Measurements from ENCODE around the gene HSD3B7. TPM values are rescaled to one million over a fixed set of nuclear protein-coding genes. Genes with fewer than 3 reads are reported as not detected.

Gene HSD3B7
- total RNA-seq, 1 donor from 2014 or later: 8.2 TPM

DNA sequence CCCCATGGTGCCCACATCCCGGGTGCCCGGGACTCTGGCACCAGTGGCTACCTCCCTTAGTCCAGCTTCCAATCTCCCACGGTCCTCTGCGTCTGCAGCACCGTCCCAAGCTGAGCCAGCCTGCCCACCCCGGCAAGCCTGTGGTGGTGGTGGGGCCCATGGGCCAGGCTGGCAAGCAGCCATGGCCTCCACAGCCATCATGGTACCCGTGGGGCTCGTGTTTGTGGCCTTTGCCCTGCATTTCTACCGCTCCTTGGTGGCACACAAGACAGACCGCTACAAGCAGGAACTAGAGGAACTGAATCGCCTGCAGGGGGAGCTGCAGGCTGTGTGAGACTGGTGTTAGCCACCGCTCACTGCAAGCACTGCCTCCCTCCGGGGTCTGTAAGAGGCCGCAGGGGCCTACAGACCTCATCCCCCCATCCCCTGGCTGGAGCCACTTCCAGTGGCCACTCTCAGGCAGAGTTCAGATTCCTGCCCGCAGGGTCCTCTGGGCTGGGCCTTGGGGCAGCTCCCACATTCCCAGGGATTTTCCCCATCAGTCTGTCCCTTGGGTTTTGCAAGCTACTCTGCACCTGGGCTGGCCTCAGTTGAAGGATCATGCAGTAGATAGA lies 31.4 kb upstream of the HSD3B7 start:
- Histone ChIP-seq H3K27me3 (ENCODE audit: control insufficient read depth, insufficient read depth, low read length) (no peaks in the 10 kb centered on the region), H3K4me3 (ENCODE audit: low read depth, low read length) (no peak overlapping the region), H3K36me3 (ENCODE audit: control insufficient read depth, insufficient read depth, low read length) (peaks cover 7% of the 10 kb centered on the region)
- FAIRE-seq (no peak), DNase-seq (ENCODE audit: low read depth) (peak; percentile 48)
- TF ChIP-seq, protein P1, sequence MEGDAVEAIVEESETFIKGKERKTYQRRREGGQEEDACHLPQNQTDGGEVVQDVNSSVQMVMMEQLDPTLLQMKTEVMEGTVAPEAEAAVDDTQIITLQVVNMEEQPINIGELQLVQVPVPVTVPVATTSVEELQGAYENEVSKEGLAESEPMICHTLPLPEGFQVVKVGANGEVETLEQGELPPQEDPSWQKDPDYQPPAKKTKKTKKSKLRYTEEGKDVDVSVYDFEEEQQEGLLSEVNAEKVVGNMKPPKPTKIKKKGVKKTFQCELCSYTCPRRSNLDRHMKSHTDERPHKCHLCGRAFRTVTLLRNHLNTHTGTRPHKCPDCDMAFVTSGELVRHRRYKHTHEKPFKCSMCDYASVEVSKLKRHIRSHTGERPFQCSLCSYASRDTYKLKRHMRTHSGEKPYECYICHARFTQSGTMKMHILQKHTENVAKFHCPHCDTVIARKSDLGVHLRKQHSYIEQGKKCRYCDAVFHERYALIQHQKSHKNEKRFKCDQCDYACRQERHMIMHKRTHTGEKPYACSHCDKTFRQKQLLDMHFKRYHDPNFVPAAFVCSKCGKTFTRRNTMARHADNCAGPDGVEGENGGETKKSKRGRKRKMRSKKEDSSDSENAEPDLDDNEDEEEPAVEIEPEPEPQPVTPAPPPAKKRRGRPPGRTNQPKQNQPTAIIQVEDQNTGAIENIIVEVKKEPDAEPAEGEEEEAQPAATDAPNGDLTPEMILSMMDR (IDR thresholded peaks at IDR 0.05; ENCODE audit: insufficient read depth, low read length, severe bottlenecking): peak; percentile 88

DNA sequence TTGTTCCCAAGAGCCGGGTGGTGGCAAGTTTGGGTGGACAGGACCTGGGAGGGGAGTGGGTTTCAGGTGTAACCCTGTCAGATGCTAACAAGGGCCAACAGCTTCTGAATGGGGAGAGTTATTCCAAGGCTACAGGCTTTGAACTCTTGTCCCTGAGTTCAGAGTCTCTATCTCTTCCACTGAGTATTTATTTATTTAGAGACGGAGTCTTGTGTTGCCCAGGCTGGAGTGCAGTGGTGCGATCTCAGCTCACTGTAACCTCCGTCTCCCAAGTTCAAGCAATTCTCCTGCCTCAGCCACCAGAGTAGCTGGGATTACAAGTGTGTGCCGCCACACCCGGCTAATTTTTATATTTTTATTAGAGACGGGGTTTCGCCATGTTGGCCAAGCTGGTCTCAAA lies 30.0 kb upstream of the HSD3B7 start:
- no peaks in the 10 kb centered on the region for H3K27me3 ChIP-seq (ENCODE audit: control insufficient read depth, insufficient read depth, low read length)
- TF ChIP-seq, protein P1 (IDR thresholded peaks at IDR 0.05; ENCODE audit: insufficient read depth, low read length, severe bottlenecking): no peak
- H3K36me3 ChIP-seq (ENCODE audit: control insufficient read depth, insufficient read depth, low read length): peaks cover 12% of the 10 kb centered on the region
- no peak for DNase-seq (ENCODE audit: low read depth)
- no peak for FAIRE-seq
- H3K4me3 ChIP-seq (ENCODE audit: low read depth, low read length): no peak overlapping the region

DNA sequence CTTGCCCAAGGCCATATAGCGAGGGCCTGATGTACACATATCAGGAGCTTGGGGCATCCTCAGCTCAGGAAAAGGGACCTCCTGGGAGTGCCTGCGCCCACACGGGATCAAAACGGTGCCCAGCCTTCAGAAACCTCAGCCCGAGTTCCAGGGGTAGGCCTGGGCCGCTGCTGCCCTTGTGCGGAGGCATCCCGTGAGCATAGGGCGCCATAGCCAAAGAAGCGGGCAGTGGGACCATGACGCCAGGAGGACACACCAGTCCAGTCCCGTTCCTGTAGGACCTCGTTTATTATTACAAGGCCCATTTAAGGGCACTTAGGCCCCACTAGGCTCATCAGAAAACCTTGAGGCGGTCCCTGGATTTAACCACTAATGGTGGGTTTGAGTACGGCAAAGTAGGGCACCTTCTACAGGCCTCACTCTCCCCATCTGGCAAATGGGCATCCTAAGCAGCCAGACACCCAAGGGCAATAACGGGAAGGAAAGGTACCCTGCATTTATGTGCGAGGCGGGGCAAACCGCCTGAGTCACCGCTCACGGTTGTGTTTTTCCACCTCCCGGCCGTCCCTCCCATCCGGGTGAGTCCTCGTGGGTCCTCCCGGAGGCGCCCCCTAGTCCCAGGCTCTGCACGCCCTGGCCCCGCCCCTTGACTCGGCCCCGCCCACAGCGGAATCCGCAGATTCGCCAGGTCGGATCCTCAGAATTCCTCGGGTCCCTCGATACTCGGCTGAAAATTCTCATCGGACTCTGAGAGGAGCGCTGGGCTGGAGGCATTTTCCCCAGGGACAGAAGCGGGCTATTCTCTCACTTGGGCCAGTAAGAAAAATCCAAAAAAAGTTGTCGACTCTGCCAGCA lies 28.2 kb upstream of the HSD3B7 start:
- no peak for FAIRE-seq
- Histone ChIP-seq H3K4me3 (ENCODE audit: low read depth, low read length) (peak overlapping the region; percentile 82), H3K36me3 (ENCODE audit: control insufficient read depth, insufficient read depth, low read length) (peaks cover 25% of the 10 kb centered on the region), H3K27me3 (ENCODE audit: control insufficient read depth, insufficient read depth, low read length) (no peaks in the 10 kb centered on the region)
- TF ChIP-seq, protein P1 (IDR thresholded peaks at IDR 0.05; ENCODE audit: insufficient read depth, low read length, severe bottlenecking): peak; percentile 39
- peak; percentile 84 for DNase-seq (ENCODE audit: low read depth)

DNA sequence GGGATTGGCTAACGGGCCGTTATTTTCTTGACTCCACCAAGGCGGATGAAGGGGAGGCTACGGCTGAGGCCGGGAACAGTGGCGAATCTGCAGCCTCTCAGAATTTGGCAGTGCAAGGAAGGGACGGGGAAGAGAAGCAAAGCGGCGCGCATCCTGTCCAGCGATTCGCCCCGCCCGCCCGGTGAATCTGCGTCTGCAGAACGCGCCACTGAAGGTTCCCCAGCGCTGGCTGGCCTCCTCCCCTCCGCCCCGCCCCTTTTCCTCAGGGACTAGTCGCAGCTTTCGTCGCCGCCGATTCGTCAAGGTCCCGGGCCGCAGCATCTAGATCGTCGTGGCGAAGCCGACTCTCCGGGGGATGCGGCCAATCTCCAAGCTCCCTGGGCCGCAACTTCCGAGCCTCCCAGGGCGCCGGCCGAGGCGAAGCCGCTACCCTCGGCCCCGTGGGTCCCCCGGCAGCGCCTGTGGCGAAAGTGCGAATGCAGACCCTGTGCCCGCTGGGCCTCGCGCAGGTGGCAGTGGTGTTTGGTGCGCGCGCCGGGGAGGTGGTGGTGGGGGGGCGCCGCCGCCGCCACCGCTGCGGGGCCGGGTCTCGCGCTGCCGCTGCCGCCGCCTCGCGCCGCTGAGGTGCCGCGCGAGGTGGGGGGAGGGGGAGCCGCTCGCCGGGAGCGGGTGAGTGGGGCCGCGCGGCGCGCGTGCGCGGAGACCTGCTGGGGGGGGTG lies 27.4 kb upstream of the HSD3B7 start, which contains the start of gene SETD1A:
SETD1A (plus strand) TSS at position 299 of the 719 bp plus-strand sequence. CDS start 978 bp downstream, outside the sequence.
- FAIRE-seq (no peak), DNase-seq (ENCODE audit: low read depth) (peak; percentile 72)
- H3K36me3 ChIP-seq (ENCODE audit: control insufficient read depth, insufficient read depth, low read length): peaks cover 28% of the 10 kb centered on the region
- peak within 1 kb of the TSS; percentile 82 for H3K4me3 ChIP-seq (ENCODE audit: low read depth, low read length)
- TF ChIP-seq, protein P1 (IDR thresholded peaks at IDR 0.05; ENCODE audit: insufficient read depth, low read length, severe bottlenecking): no peak
- H3K27me3 ChIP-seq (ENCODE audit: control insufficient read depth, insufficient read depth, low read length): no peaks in the 10 kb centered on the region

DNA sequence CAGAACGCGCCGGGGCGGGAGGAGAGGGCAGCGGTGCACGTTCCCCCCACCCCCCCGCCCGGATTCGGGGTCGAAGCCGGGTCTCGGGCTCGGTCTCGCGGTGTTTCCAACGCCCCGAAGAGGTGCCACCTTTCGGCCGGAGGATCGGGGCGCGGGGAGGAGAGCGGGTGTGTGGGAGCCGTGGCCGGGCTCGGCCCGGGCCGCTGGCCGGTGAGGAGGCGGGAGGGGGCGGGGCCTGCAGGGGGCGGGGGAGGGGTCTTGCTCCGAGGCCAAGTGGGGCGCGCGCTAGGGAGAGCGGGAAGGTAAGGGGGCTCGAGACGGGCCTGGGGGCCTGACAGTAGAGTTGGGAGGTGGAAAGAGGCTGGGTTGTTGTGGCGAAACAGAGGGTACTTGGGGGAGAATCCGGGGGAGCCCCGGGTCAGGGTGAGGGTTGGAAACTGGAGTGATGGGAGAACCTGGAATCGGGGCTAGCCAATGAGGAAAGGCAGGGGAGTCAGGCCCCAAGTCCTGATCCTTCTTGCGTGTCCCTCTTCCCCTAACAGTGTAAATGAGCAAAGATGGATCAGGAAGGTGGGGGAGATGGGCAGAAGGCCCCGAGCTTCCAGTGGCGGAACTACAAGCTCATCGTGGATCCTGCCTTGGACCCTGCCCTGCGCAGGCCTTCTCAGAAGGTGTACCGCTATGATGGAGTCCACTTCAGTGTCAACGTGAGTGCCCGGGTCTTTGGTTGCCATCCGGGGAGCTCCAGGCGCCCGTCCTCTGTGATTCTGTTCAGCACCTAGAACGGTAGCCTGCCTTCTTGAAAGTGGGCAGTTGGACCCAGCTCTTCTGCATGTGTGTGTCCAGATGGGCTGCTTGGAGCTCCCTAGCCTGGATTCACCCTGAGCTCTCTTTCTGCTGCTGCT lies 26.6 kb upstream of the HSD3B7 start:
- Histone ChIP-seq H3K27me3 (ENCODE audit: control insufficient read depth, insufficient read depth, low read length) (no peaks in the 10 kb centered on the region), H3K36me3 (ENCODE audit: control insufficient read depth, insufficient read depth, low read length) (peaks cover 25% of the 10 kb centered on the region), H3K4me3 (ENCODE audit: low read depth, low read length) (peak overlapping the region; percentile 82)
- TF ChIP-seq, protein P1 (IDR thresholded peaks at IDR 0.05; ENCODE audit: insufficient read depth, low read length, severe bottlenecking): no peak
- FAIRE-seq (no peak), DNase-seq (ENCODE audit: low read depth) (no peak)

Measured in bronchial epithelial cell (primary cell).